Testis (tissue), 2 donors: ENCODE results near the gene OSBPL9.
"Not testable (repeated sequence)": the region's sequence is repeated elsewhere in the genome, so short reads cannot be mapped to it uniquely, and the experiment has no call there.

Source experiments
- CTCF ChIP-seq, 3 experiments: fragments of 450-650 bp in 2 of 3; fragments of 200-600 bp in 1 of 3; sonication (generic) in 1 of 3; IDR thresholded peaks; one replicate each; pipeline ENCODE4 v1.5.1; 2016 to 2019; ENCODE audit warnings: antibody characterized with exemption in 3 of 3, mild to moderate bottlenecking in 2 of 3, moderate library complexity in 1 of 3
- POLR2A ChIP-seq: fragments of 450-650 bp; IDR thresholded peaks from one replicate; pipeline ENCODE4 v1.6.1; 2017; ENCODE audit warnings: antibody characterized with exemption, mild to moderate bottlenecking, moderate library complexity

- TF ChIP-seq CTCF (IDR thresholded peaks at IDR 0.05); POLR2A: not testable (repeated sequence)
Measured at GRCh38 chr1:51610104-51610503, 6.8 kb upstream of the OSBPL9 start.
